PFSK-1 (cell line): Measurements from ENCODE around the gene RNFT2.

Source experiments
- FOXP2 ChIP-seq: optimal IDR thresholded peaks from 2 replicates; pipeline ENCODE3; 2011; ENCODE audit warnings: borderline replicate concordance, control low read depth, inconsistent platforms; ENCODE audit not compliant: insufficient read depth; ENCODE audit errors: extremely low read length, extremely low read depth
- POLR2AphosphoS5 ChIP-seq: IDR thresholded peaks from 2 replicates; pipeline ENCODE4 v1.6.1; 2012; ENCODE audit warnings: low read depth, mild to moderate bottlenecking, control low read depth, low read length, moderate library complexity
- SIN3A ChIP-seq: IDR thresholded peaks from 2 replicates; pipeline ENCODE4 v1.6.1; 2012; ENCODE audit warnings: mild to moderate bottlenecking, low read length, moderate library complexity, borderline replicate concordance; ENCODE audit not compliant: insufficient read depth
- TAF1 ChIP-seq: IDR thresholded peaks from 2 replicates; pipeline ENCODE4 v1.6.1; 2012; ENCODE audit warnings: low read length, control low read depth, borderline replicate concordance; ENCODE audit not compliant: insufficient read depth
- TF ChIP-seq, protein P1 (sequence below), 2 experiments: IDR thresholded peaks; 2 replicates each; pipeline versions ENCODE4 v1.6.1 to v1.8.0; 2011 to 2012; ENCODE audit warnings: low read depth in 2 of 2, low read length in 2 of 2, control low read depth in 1 of 2, inconsistent platforms in 1 of 2, mild to moderate bottlenecking in 1 of 2, moderate library complexity in 1 of 2; ENCODE audit not compliant: insufficient read depth in 1 of 2

The RNFT2 gene

DNA sequence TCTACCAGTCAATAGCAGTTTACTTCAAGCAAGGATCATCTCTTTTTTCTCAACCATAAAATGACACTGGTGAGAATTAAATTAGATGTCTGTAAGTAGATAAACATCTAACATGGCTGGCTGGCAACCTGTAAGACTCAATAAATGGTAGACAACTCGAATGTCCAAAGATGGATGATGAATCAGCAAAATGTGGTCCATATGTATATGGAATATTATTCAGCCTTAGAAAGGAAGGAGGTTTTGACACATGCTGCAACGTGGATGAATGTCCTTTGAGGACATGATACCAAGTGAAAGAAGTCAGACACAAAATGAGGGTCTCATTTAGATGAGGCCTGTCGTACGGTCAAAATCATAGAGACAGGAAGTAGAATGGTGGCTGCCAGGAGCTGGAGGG is 46.5 kb upstream of the RNFT2 start:
- TF ChIP-seq, protein P1, sequence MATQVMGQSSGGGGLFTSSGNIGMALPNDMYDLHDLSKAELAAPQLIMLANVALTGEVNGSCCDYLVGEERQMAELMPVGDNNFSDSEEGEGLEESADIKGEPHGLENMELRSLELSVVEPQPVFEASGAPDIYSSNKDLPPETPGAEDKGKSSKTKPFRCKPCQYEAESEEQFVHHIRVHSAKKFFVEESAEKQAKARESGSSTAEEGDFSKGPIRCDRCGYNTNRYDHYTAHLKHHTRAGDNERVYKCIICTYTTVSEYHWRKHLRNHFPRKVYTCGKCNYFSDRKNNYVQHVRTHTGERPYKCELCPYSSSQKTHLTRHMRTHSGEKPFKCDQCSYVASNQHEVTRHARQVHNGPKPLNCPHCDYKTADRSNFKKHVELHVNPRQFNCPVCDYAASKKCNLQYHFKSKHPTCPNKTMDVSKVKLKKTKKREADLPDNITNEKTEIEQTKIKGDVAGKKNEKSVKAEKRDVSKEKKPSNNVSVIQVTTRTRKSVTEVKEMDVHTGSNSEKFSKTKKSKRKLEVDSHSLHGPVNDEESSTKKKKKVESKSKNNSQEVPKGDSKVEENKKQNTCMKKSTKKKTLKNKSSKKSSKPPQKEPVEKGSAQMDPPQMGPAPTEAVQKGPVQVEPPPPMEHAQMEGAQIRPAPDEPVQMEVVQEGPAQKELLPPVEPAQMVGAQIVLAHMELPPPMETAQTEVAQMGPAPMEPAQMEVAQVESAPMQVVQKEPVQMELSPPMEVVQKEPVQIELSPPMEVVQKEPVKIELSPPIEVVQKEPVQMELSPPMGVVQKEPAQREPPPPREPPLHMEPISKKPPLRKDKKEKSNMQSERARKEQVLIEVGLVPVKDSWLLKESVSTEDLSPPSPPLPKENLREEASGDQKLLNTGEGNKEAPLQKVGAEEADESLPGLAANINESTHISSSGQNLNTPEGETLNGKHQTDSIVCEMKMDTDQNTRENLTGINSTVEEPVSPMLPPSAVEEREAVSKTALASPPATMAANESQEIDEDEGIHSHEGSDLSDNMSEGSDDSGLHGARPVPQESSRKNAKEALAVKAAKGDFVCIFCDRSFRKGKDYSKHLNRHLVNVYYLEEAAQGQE (IDR thresholded peaks at IDR 0.05; ENCODE audit: insufficient read depth in 1 of 2, low read depth in 2 of 2, low read length in 2 of 2), result no peak
- no peak for TF ChIP-seq SIN3A

DNA sequence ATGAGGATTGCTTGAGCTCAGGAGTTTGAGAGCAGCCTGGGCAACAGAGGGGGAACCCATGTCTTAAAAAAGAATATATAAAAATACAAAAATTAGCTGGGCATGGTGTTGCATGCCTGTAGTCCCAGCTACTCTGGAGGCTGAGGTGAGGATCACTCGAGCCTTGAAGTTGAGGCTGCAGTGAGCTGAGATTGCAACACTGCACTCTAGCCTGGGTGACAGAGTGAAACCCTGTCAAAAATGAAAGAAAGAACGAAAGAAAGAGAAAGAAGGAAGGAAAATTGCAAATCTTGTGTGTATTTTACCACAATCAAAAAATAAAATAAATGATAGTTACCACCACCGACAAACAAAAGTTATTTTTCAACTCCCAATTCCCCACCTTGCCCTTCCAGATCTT is 45.5 kb upstream of the RNFT2 start:
- no peak for TF ChIP-seq FOXP2
- TF ChIP-seq SIN3A, result no peak
- TF ChIP-seq POLR2AphosphoS5, result no peak
- TF ChIP-seq, protein P1 (IDR thresholded peaks at IDR 0.05; ENCODE audit: insufficient read depth in 1 of 2, low read depth in 2 of 2, low read length in 2 of 2), result no peak
- TF ChIP-seq TAF1, result no peak

DNA sequence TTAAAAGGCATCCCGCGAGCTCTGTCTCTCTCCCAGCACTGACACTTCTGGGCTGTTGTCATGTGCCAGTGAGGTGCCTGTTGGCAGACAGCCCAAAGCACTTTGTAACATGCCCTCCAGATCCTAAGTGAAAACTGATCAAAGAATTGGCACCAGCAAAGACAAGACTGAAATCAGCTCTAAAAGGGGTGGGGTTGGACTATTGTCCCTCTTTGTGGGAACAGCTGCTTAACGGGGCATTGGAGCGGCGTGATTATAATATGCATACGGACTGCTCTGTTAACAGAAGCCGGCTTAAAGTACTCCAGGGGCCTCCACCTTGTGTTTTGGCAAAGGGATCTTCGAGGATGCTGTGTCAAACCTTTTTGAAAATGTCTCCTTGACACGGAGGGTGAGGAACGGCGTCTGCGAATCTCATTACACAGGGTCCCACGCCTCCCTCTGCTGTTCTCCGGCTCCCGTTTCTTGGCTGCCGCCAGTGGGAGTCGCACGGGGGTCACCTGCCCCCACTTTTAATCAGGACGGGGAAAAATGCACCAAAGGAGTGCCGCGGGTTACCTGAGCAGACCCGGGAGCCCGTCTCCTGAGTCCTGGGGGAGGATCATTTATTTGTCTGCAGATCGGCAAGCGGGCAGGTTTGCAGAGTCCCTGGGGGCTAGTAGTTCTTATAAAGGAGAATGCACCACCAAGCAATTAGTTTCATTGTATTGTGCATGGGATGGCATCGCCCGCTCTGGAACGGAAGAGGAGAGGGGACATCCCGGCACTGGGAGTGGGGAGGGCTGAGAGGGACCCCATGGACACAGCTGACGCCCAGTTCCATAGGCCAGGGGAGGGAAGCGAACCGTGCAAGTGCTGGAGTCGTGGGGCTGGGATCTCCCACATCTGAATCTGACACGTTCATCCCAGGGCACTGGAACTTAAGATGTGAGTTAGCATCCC is 44.6 kb upstream of the RNFT2 start:
- TF ChIP-seq POLR2AphosphoS5, result no peak
- no peak for TF ChIP-seq FOXP2
- no peak for TF ChIP-seq SIN3A
- TF ChIP-seq, protein P1 (IDR thresholded peaks at IDR 0.05; ENCODE audit: insufficient read depth in 1 of 2, low read depth in 2 of 2, low read length in 2 of 2), result no peak
- TF ChIP-seq TAF1, result no peak

DNA sequence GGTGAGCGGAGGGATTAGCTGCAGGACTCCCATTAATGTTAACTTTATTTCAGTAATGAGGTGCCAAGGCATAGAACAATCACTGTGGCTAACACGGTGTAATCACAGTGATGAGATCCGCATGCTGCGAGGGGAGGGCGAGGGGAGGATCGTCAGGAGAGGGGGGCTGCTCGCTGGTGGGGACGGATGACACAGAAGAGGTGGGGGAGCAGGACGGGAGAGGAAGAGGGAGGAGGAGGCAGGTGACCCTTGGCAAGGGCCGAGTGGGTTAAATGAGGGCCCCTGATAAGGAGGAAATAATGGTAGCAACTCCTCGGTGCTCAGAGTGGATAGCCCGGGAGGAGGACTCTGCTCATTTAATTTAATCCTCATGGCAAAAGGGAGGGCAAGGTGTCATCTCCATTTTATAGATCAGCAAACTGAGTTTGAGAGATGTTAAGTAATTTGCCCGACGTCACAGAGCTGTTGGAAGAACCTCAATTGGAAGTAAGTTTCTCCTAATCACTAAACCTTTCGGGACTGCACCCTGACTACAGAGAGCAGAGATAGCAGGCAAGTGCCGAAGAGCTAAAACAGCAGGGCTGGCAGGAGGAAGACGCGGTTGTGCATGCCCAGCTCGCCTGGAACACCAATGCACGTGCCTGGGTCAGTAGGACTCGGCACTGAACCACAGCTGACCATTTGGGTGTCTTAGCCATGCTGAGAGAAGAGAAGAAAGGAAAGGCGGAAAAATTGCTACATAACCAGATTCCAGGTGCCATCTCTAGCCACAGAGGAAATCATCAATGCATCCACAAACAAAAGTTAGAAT is 43.3 kb upstream of the RNFT2 start:
- TF ChIP-seq, protein P1 (IDR thresholded peaks at IDR 0.05; ENCODE audit: insufficient read depth in 1 of 2, low read depth in 2 of 2, low read length in 2 of 2), result no peak
- no peak for TF ChIP-seq TAF1
- no peak for TF ChIP-seq SIN3A
- TF ChIP-seq POLR2AphosphoS5, result no peak
- no peak for TF ChIP-seq FOXP2
